Activated T-cell treated with anti-CD3 and anti-CD28 coated beads, Interleukin-2, amount 50 U/mL, for 24 hours (primary cell): Measurements from ENCODE around the gene CD28.
A peak's percentile ranks its signal among the peaks of the same experiment; 100 is the strongest.

Source experiments
- DNase-seq: peaks from one replicate; pipeline ENCODE4 v3.0.0-alpha.2; 2020
- H3K27ac Mint-ChIP-seq: 2 replicates; pipeline ENCODE4 v1.8.0; 2020; ENCODE audit warnings: mild to moderate bottlenecking, mixed read lengths
- H3K27me3 Mint-ChIP-seq: 2 replicates; pipeline ENCODE4 v1.8.0; 2020; ENCODE audit warnings: mixed read lengths
- H3K36me3 Mint-ChIP-seq: 2 replicates; pipeline ENCODE4 v1.8.0; 2020; ENCODE audit warnings: low read depth, mixed read lengths
- H3K4me1 Mint-ChIP-seq: 2 replicates; pipeline ENCODE4 v1.8.0; 2020; ENCODE audit warnings: low read depth, mixed read lengths
- H3K4me3 Mint-ChIP-seq: 2 replicates; pipeline ENCODE4 v1.8.0; 2020; ENCODE audit warnings: mild to moderate bottlenecking, moderate library complexity, mixed read lengths
- H3K9me3 Mint-ChIP-seq: 2 replicates; pipeline ENCODE4 v1.8.0; 2020; ENCODE audit warnings: mixed read lengths

The CD28 gene

GRCh38 chr2:203715744-203716143 is 9.3 kb downstream of the CD28 start:
- Mint-ChIP-seq H3K9me3 (peaks cover 9% of the 10 kb centered on the region), H3K4me1 (peaks cover 96% of the 10 kb centered on the region), H3K36me3 (peaks cover 97% of the 10 kb centered on the region), H3K4me3 (peak overlapping the region; percentile 16), H3K27me3 (no peaks in the 10 kb centered on the region), H3K27ac (peak overlapping the region; percentile 92)
- no peak for DNase-seq

GRCh38 chr2:203718087-203718486 is 11.6 kb downstream of the CD28 start:
- H3K4me3 Mint-ChIP-seq: peak overlapping the region; percentile 63
- peaks cover 96% of the 10 kb centered on the region for H3K4me1 Mint-ChIP-seq
- DNase-seq: peak; percentile 71
- H3K36me3 Mint-ChIP-seq: peaks cover 97% of the 10 kb centered on the region
- no peaks in the 10 kb centered on the region for H3K27me3 Mint-ChIP-seq
- peak overlapping the region; percentile 92 for H3K27ac Mint-ChIP-seq
- peaks cover 9% of the 10 kb centered on the region for H3K9me3 Mint-ChIP-seq

GRCh38 chr2:203719456-203720410 is 13.3 kb downstream of the CD28 start:
- peak overlapping the region; percentile 56 for H3K4me3 Mint-ChIP-seq
- no peak for DNase-seq
- H3K36me3 Mint-ChIP-seq: peaks cover 94% of the 10 kb centered on the region
- peaks cover 91% of the 10 kb centered on the region for H3K4me1 Mint-ChIP-seq
- peak overlapping the region; percentile 92 for H3K27ac Mint-ChIP-seq
- H3K27me3 Mint-ChIP-seq: no peaks in the 10 kb centered on the region
- H3K9me3 Mint-ChIP-seq: peaks cover 13% of the 10 kb centered on the region

- H3K27me3 Mint-ChIP-seq: no peaks in the 10 kb centered on the region
- DNase-seq: no peak
- peaks cover 96% of the 10 kb centered on the region for H3K36me3 Mint-ChIP-seq
- H3K4me1 Mint-ChIP-seq: peaks cover 87% of the 10 kb centered on the region
- peaks cover 13% of the 10 kb centered on the region for H3K9me3 Mint-ChIP-seq
- peak overlapping the region; percentile 30 for H3K4me3 Mint-ChIP-seq
- H3K27ac Mint-ChIP-seq: peak overlapping the region; percentile 92
Observed at GRCh38 chr2:203720915-203721672, 14.7 kb downstream of the CD28 start.

- H3K36me3 Mint-ChIP-seq: peaks cover 96% of the 10 kb centered on the region
- H3K27ac Mint-ChIP-seq: peak overlapping the region; percentile 92
- H3K4me1 Mint-ChIP-seq: peaks cover 88% of the 10 kb centered on the region
- peaks cover 13% of the 10 kb centered on the region for H3K9me3 Mint-ChIP-seq
- no peak for DNase-seq
- peak overlapping the region; percentile 30 for H3K4me3 Mint-ChIP-seq
- H3K27me3 Mint-ChIP-seq: no peaks in the 10 kb centered on the region
Observed at GRCh38 chr2:203721781-203722300, 15.4 kb downstream of the CD28 start.

- Mint-ChIP-seq H3K4me1 (peaks cover 89% of the 10 kb centered on the region), H3K4me3 (peak overlapping the region; percentile 30), H3K27me3 (no peaks in the 10 kb centered on the region), H3K27ac (peak overlapping the region; percentile 92), H3K9me3 (peaks cover 11% of the 10 kb centered on the region), H3K36me3 (peaks cover 96% of the 10 kb centered on the region)
- no peak for DNase-seq
Observed at GRCh38 chr2:203722411-203722810, 16.0 kb downstream of the CD28 start.

GRCh38 chr2:203728321-203728720 is 21.9 kb downstream of the CD28 start:
- Mint-ChIP-seq H3K27ac (peak overlapping the region; percentile 81), H3K36me3 (peaks cover 94% of the 10 kb centered on the region), H3K27me3 (no peaks in the 10 kb centered on the region), H3K4me1 (peaks cover 86% of the 10 kb centered on the region), H3K4me3 (no peak overlapping the region), H3K9me3 (peaks cover 4% of the 10 kb centered on the region)
- DNase-seq: no peak

- H3K9me3 Mint-ChIP-seq: peaks cover 4% of the 10 kb centered on the region
- peaks cover 94% of the 10 kb centered on the region for H3K36me3 Mint-ChIP-seq
- H3K4me3 Mint-ChIP-seq: peak overlapping the region; percentile 65
- DNase-seq: no peak
- peaks cover 92% of the 10 kb centered on the region for H3K4me1 Mint-ChIP-seq
- H3K27me3 Mint-ChIP-seq: no peaks in the 10 kb centered on the region
- H3K27ac Mint-ChIP-seq: peak overlapping the region; percentile 99
Observed at GRCh38 chr2:203730076-203730729, 23.8 kb downstream of the CD28 start.

- Mint-ChIP-seq H3K27ac (peak overlapping the region; percentile 99), H3K36me3 (peaks cover 94% of the 10 kb centered on the region), H3K4me1 (peaks cover 94% of the 10 kb centered on the region), H3K4me3 (peak overlapping the region; percentile 39), H3K27me3 (no peaks in the 10 kb centered on the region), H3K9me3 (peaks cover 5% of the 10 kb centered on the region)
- no peak for DNase-seq
Observed at GRCh38 chr2:203730883-203731282, 24.4 kb downstream of the CD28 start.

GRCh38 chr2:203732092-203732952 is 25.9 kb downstream of the CD28 start:
- Mint-ChIP-seq H3K27ac (peak overlapping the region; percentile 99), H3K27me3 (no peaks in the 10 kb centered on the region), H3K9me3 (peaks cover 9% of the 10 kb centered on the region), H3K4me1 (peaks cover 94% of the 10 kb centered on the region), H3K36me3 (peaks cover 94% of the 10 kb centered on the region), H3K4me3 (peak overlapping the region; percentile 49)
- no peak for DNase-seq

GRCh38 chr2:203732953-203733510 is 26.6 kb downstream of the CD28 start:
- Mint-ChIP-seq H3K4me3 (peak overlapping the region; percentile 28), H3K9me3 (peaks cover 9% of the 10 kb centered on the region), H3K36me3 (peaks cover 96% of the 10 kb centered on the region), H3K27ac (peak overlapping the region; percentile 99), H3K27me3 (no peaks in the 10 kb centered on the region), H3K4me1 (peaks cover 98% of the 10 kb centered on the region)
- no peak for DNase-seq

GRCh38 chr2:203733684-203734083 is 27.2 kb downstream of the CD28 start:
- Mint-ChIP-seq H3K27me3 (no peaks in the 10 kb centered on the region), H3K4me1 (peaks cover 100% of the 10 kb centered on the region), H3K9me3 (peaks cover 9% of the 10 kb centered on the region), H3K27ac (peak overlapping the region; percentile 99), H3K4me3 (peak overlapping the region; percentile 28), H3K36me3 (peaks cover 97% of the 10 kb centered on the region)
- no peak for DNase-seq

- peaks cover 100% of the 10 kb centered on the region for H3K4me1 Mint-ChIP-seq
- peak overlapping the region; percentile 43 for H3K4me3 Mint-ChIP-seq
- H3K9me3 Mint-ChIP-seq: peaks cover 9% of the 10 kb centered on the region
- H3K27ac Mint-ChIP-seq: peak overlapping the region; percentile 99
- peak; percentile 61 for DNase-seq
- no peaks in the 10 kb centered on the region for H3K27me3 Mint-ChIP-seq
- H3K36me3 Mint-ChIP-seq: peaks cover 97% of the 10 kb centered on the region
Observed at GRCh38 chr2:203734276-203734983, 28.0 kb downstream of the CD28 start.
